ENCODE data around the gene GPT2.
A peak's percentile ranks its signal among the peaks of the same experiment; 100 is the strongest.

The GPT2 gene

GRCh38 chr16:46844771-46845170 lies 39.4 kb upstream of the GPT2 start:
- TF ChIP-seq CTCF (IDR thresholded peaks at IDR 0.05; ENCODE audit: borderline replicate concordance, insufficient read depth, low read depth, low read length): no peak
- no peak overlapping the region for H3K4me3 ChIP-seq (ENCODE audit: low read depth, low read length)

DNA sequence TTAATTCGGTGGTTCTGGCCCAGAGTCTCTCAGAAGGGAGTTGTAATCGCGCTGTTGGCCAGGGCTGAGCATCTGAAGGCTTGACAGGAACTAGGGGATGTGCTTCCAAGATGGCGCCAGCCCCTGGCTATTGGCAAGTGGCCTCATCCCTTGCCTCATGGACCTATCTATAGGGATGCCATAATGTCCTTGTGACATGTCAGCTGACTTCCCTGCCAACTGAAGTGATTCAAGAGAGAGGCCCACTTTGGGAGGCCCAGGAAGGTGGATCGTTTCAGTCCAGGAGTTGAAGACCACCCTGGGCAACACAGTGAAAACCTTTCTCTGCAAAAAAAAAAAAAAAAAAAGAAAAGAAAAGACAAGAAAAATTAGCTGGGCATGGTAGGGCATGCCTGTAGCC lies 38.2 kb upstream of the GPT2 start:
- no peak overlapping the region for H3K4me3 ChIP-seq (ENCODE audit: low read depth, low read length)
- TF ChIP-seq CTCF (IDR thresholded peaks at IDR 0.05; ENCODE audit: borderline replicate concordance, insufficient read depth, low read depth, low read length): no peak

DNA sequence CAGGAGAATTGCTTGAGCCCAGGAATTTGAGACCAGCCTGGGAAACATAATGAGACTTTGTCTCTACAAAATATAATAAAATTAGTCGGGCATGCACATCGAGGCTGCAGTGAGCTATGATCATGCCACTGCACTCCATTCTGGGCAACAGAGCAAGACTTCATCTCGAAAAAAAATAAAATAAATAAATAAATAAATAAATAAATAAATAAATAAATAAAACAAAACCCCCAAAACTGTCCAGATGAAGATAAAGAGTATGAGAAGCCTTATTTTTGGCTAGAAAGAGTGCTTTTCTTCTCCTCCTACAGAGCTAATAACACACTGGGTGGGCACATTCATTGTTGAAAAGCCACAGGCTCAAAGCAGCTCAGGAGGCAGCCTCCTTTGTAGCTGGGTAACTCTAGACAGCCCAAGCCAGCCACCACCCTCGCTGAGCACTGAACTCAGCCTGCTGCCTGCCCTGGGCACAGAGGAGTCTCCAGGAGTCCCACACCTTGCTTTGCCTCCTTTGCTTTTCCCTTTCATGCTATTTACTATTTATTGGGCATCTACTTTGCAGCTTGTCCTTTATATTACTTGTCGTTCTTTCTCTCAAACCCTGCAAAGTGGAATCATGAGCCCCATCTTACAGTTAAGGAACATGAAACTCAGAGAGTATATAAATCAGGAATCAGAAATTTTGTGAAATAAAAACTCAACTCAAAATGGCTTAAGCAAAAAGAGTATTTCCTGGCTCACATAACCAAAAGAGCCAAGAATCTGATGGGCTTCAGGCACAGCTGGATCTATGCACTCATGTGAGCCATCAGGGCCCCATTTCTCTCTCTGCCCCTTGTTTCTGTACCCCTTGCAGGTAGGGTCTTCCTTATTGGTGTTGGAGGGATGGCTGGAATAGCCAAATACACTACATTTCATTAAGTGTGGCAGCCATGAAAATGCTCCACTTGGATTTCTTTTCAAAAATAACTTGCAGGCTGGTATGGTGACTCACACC lies 35.1 kb upstream of the GPT2 start:
- TF ChIP-seq CTCF (IDR thresholded peaks at IDR 0.05; ENCODE audit: borderline replicate concordance, insufficient read depth, low read depth, low read length): no peak
- H3K4me3 ChIP-seq (ENCODE audit: low read depth, low read length): no peak overlapping the region

DNA sequence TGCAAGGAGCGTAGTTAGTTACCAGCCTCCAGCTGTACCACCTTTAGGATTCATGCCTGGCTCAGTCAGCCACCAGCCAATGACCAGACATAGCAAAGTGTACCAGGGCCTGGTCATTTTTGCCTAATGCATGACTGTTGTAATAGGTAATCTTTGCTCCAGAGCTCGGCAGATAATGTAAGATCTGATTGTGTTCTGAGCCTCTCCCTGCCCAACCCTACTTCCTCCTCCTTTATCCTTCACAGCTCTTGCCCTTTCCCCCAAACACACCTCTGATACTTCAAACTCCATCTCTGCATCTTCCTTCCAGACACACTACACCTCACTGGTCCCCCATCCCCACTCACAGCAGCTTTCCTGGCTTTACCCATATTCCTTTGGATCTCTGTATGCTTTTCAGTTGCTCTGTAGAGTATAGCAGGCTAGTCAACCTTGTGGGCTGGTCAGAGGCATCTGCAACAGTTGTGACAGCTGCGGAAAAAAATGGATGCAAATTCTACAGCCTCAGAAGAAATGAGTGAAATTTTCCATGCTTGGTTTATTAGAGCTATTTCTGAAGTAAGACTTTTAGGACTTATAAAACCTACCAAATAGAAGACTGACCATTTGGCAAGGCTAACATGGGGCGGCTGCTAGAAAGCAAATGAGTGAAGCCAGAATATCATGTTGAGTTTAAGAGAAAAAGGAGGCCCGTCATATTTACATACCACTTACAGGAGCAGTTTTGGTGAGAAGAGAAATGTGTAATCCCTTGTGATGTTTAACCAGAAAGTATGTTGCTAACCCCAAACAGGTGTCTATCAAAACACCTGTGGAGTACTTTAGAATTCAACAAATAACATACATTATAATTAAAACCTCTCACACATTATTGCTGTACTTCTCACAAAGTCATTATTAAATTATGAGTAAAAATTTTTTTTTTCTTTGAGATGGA lies 33.3 kb upstream of the GPT2 start:
- H3K4me3 ChIP-seq (ENCODE audit: low read depth, low read length): no peak overlapping the region
- no peak for TF ChIP-seq CTCF (IDR thresholded peaks at IDR 0.05; ENCODE audit: borderline replicate concordance, insufficient read depth, low read depth, low read length)

- no peak overlapping the region for H3K4me3 ChIP-seq (ENCODE audit: low read depth, low read length)
- TF ChIP-seq CTCF (IDR thresholded peaks at IDR 0.05; ENCODE audit: borderline replicate concordance, insufficient read depth, low read depth, low read length): no peak
These were observed 32.0 kb upstream of the GPT2 start for GRCh38 chr16:46852130-46852529.

DNA sequence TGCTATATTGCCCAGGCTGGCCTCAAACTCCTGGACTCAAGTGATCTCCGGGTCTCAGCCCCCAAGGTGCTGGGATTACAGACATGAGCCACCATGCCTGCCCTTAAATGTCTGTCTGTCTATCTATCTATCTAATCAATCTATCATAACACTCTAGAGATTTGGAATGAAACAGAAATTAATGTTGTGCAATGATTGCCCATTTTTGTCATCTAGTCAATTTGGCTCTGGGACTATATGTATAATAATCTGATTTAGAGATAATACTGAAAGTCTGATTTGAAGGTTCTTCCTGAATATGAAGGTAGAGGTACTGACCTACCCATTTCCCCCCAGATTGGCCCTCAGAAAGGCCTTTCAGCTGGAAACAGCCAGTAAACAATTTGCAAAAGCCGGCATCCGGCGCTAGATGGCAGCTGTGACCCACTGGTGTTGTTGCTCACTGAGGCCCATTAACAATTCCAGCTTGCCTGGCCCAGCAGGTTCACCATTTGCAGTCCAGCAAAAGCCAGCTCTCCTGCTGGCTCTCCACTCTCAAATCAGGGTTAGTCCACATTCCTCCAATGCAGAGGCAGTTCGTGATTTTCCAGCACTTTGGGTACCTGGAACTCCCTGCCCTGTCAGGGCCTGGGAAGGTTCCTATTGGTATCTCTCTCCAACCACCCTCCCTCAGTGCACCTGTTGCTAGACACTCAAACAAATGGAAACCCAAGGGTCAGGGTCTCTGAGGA lies 30.3 kb upstream of the GPT2 start:
- peak; percentile 84 for TF ChIP-seq CTCF (IDR thresholded peaks at IDR 0.05; ENCODE audit: borderline replicate concordance, insufficient read depth, low read depth, low read length)
- H3K4me3 ChIP-seq (ENCODE audit: low read depth, low read length): no peak overlapping the region
